Hematopoietic multipotent progenitor cell treated with erythropoietin and hydrocortisone succinate and interleukin-3 and kit ligand, for 17 days (in vitro differentiated cells): ENCODE results near the gene SLC25A39.

ENCODE experiments used
- DNase-seq: peaks from one replicate; pipeline ENCODE4 v3.0.0-alpha.2; 2015; ENCODE audit warnings: low spot score

SLC25A39 gene

DNA sequence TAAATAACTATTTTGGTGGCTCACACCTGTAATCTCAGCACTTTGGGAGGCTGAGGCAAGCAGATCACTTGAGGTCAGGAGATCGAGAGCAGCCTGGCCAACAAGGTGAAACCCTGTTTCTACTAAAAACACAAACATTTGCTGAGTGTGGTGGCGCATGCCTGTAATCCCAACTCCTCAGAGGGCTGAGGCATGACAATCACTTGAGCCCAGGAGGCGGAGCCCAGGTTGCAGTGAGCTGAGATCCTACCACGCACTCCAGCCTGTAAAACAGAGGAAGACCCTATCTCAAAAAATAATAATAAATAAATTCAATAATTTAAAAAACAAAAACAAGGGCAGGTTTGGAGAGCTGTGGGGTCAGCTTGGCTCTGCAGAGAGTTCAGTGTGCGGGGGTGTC is 51.0 kb downstream of the SLC25A39 start:
- no peak for DNase-seq

DNA sequence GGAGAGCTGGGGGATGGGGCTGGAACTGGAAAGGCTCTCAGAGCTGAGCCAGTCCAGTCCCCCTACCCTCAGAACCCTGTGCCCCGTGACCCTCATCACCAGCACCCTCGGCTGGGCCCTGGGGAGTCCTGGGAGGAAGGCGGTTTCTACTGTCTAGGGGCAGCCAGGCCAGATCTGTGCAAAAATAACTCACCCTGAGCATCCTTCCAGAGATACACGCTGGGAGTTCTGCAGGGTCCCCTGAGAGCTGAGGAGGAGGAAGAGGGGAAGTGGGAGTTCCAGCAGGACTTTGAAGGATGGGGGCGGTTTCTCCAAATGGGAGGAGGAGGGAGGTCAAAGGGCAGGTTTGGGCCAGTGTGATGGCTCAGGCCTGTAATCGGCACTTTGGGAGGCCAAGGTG is 51.7 kb downstream of the SLC25A39 start:
- no peak for DNase-seq

DNA sequence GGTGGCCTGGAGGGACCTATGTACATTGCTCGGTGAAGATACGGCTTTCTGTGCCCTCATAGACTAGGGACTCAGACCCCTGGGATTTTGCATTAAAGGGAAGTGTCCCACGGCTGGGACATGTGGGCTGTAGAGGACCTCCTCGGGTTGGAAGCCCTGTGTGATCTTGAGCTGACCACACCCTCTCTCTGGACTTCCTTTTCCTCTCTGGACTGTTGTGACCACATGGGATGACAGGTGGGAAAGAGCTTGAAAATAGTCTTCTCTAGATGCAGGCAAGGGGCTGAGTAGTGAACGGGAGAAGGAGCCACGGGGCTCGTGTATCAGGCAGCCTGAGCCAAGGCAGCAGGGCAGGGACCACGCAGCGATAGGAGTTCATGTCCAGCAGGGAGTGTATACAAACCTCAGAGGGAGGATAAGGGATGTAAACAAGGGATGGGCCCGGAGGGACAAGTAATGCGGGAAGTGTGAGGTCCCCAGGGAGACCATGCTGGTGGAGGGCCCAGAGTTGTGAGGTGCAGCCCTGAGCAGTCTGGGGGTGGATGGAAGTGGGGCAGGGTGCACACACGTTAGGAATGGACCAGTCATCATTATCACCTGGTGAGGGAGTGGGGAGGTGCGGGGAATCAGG is 52.2 kb downstream of the SLC25A39 start:
- peak; percentile 30 for DNase-seq
